ENCODE data around the gene ELF4. TPM values are rescaled to one million over a fixed set of nuclear protein-coding genes. Genes with fewer than 3 reads are reported as not detected.

Gene ELF4
- total RNA-seq, 1 experiment from 2014 or later = 9.0 TPM

- ChIA-PET POLR2A (ENCODE audit: low non-redundant PET) (no interaction called here), CTCF (no interaction called here)
- Histone ChIP-seq H3K4me3 (ENCODE audit: low read depth, low read length, poor library complexity, severe bottlenecking) (no peak overlapping the region), H3K9me3 (ENCODE audit: low read depth, low read length, poor library complexity, severe bottlenecking) (no peaks in the 10 kb centered on the region), H3K27me3 (replicated peaks; ENCODE audit: insufficient read depth, low read depth, low read length, poor library complexity) (no peaks in the 10 kb centered on the region), H3K4me1 (ENCODE audit: insufficient read depth, low read length, poor library complexity, severe bottlenecking) (no peaks in the 10 kb centered on the region), H3K27ac (ENCODE audit: low read depth, low read length, poor library complexity, severe bottlenecking) (no peak overlapping the region), H3K36me3 (ENCODE audit: insufficient read depth, low read length, poor library complexity, severe bottlenecking) (no peaks in the 10 kb centered on the region)
- no peak for DNase-seq (ENCODE audit: low spot score)
- TF ChIP-seq EZH2 (IDR thresholded peaks at IDR 0.05; ENCODE audit: borderline replicate concordance, low read depth, low read length, poor library complexity, severe bottlenecking) (no peak), CTCF (conservative IDR thresholded peaks at IDR 0.05; ENCODE audit: low read depth, low read length) (no peak)
- intact Hi-C loops (cut with micrococcal nuclease; ENCODE audit: unreplicated experiment) = no loop called here
- BruUV-seq (replicated peaks) = no TSS peak
Observed at GRCh38 chrX:130097507-130098209, 12.6 kb downstream of the ELF4 start.

GRCh38 chrX:130095249-130096030, 14.9 kb downstream of the ELF4 start:
- Histone ChIP-seq H3K27me3 (replicated peaks; ENCODE audit: insufficient read depth, low read depth, low read length, poor library complexity) (no peaks in the 10 kb centered on the region), H3K4me3 (ENCODE audit: low read depth, low read length, poor library complexity, severe bottlenecking) (no peak overlapping the region), H3K4me1 (ENCODE audit: insufficient read depth, low read length, poor library complexity, severe bottlenecking) (no peaks in the 10 kb centered on the region), H3K9me3 (ENCODE audit: low read depth, low read length, poor library complexity, severe bottlenecking) (no peaks in the 10 kb centered on the region), H3K27ac (ENCODE audit: low read depth, low read length, poor library complexity, severe bottlenecking) (no peak overlapping the region), H3K36me3 (ENCODE audit: insufficient read depth, low read length, poor library complexity, severe bottlenecking) (no peaks in the 10 kb centered on the region)
- TF ChIP-seq CTCF (conservative IDR thresholded peaks at IDR 0.05; ENCODE audit: low read depth, low read length) (no peak), EZH2 (IDR thresholded peaks at IDR 0.05; ENCODE audit: borderline replicate concordance, low read depth, low read length, poor library complexity, severe bottlenecking) (no peak)
- POLR2A ChIA-PET (ENCODE audit: low non-redundant PET) = no interaction called here
- no peak for DNase-seq (ENCODE audit: low spot score)
- no TSS peak for BruUV-seq (replicated peaks)
- CTCF ChIA-PET = interaction anchor here (0.9 kb wide), 1 partner anchor 16 kb away, joined by 3 read pairs; no protein-coding TSS in a partner anchor
- intact Hi-C loops (cut with micrococcal nuclease; ENCODE audit: unreplicated experiment) = no loop called here

- Histone ChIP-seq H3K27me3 (replicated peaks; ENCODE audit: insufficient read depth, low read depth, low read length, poor library complexity) (no peaks in the 10 kb centered on the region), H3K4me3 (ENCODE audit: low read depth, low read length, poor library complexity, severe bottlenecking) (no peak overlapping the region), H3K36me3 (ENCODE audit: insufficient read depth, low read length, poor library complexity, severe bottlenecking) (no peaks in the 10 kb centered on the region), H3K9me3 (ENCODE audit: low read depth, low read length, poor library complexity, severe bottlenecking) (no peaks in the 10 kb centered on the region), H3K27ac (ENCODE audit: low read depth, low read length, poor library complexity, severe bottlenecking) (no peak overlapping the region), H3K4me1 (ENCODE audit: insufficient read depth, low read length, poor library complexity, severe bottlenecking) (no peaks in the 10 kb centered on the region)
- POLR2A ChIA-PET (ENCODE audit: low non-redundant PET) = no interaction called here
- intact Hi-C loops (cut with micrococcal nuclease; ENCODE audit: unreplicated experiment) = no loop called here
- CTCF ChIA-PET = no interaction called here
- no peak for DNase-seq (ENCODE audit: low spot score)
- TF ChIP-seq CTCF (conservative IDR thresholded peaks at IDR 0.05; ENCODE audit: low read depth, low read length) = no peak
- TF ChIP-seq EZH2 (IDR thresholded peaks at IDR 0.05; ENCODE audit: borderline replicate concordance, low read depth, low read length, poor library complexity, severe bottlenecking) = no peak
- no TSS peak for BruUV-seq (replicated peaks)
Observed at GRCh38 chrX:130094696-130095095, 15.6 kb downstream of the ELF4 start.
